GM21423 (cell line): Measurements from ENCODE around the gene SORCS2.

Experiments
- ATAC-seq: cut with Tn5 transposase; IDR thresholded peaks from one replicate; pipeline ENCODE4 v1.9.1; 2021; ENCODE audit warnings: mild to moderate bottlenecking, moderate library complexity; ENCODE audit not compliant: unreplicated experiment

Gene SORCS2

GRCh38 chr4:7536876-7537275 lies 344.5 kb downstream of the SORCS2 start:
- ATAC-seq: no peak

GRCh38 chr4:7537853-7538400 lies 345.6 kb downstream of the SORCS2 start:
- ATAC-seq: no peak

- no peak for ATAC-seq
These were observed 346.2 kb downstream of the SORCS2 start for GRCh38 chr4:7538518-7538917.

GRCh38 chr4:7539186-7539585 lies 346.8 kb downstream of the SORCS2 start:
- no peak for ATAC-seq

- no peak for ATAC-seq
These were observed 347.3 kb downstream of the SORCS2 start for GRCh38 chr4:7539659-7540058.

GRCh38 chr4:7540206-7540605 lies 347.9 kb downstream of the SORCS2 start:
- no peak for ATAC-seq

- no peak for ATAC-seq
These were observed 348.5 kb downstream of the SORCS2 start for GRCh38 chr4:7540654-7541413.

GRCh38 chr4:7541414-7541810 lies 349.1 kb downstream of the SORCS2 start:
- no peak for ATAC-seq

GRCh38 chr4:7542781-7543180 lies 350.4 kb downstream of the SORCS2 start:
- no peak for ATAC-seq

GRCh38 chr4:7546152-7546808 lies 353.9 kb downstream of the SORCS2 start:
- ATAC-seq: no peak

- no peak for ATAC-seq
These were observed 354.6 kb downstream of the SORCS2 start for GRCh38 chr4:7546809-7547367.

- no peak for ATAC-seq
These were observed 355.2 kb downstream of the SORCS2 start for GRCh38 chr4:7547368-7548040.

- no peak for ATAC-seq
These were observed 357.5 kb downstream of the SORCS2 start for GRCh38 chr4:7549866-7550265.

- no peak for ATAC-seq
These were observed 360.1 kb downstream of the SORCS2 start for GRCh38 chr4:7552466-7552865.

- no peak for ATAC-seq
These were observed 360.9 kb downstream of the SORCS2 start for GRCh38 chr4:7553280-7553679.

- no peak for ATAC-seq
These were observed 362.6 kb downstream of the SORCS2 start for GRCh38 chr4:7554905-7555304.

- ATAC-seq: no peak
These were observed 364.2 kb downstream of the SORCS2 start for GRCh38 chr4:7556558-7556957.

- no peak for ATAC-seq
These were observed 365.1 kb downstream of the SORCS2 start for GRCh38 chr4:7557456-7557855.

- ATAC-seq: no peak
These were observed 366.1 kb downstream of the SORCS2 start for GRCh38 chr4:7558436-7558835.

GRCh38 chr4:7559316-7559715 lies 367.0 kb downstream of the SORCS2 start:
- no peak for ATAC-seq

- ATAC-seq: no peak
These were observed 367.5 kb downstream of the SORCS2 start for GRCh38 chr4:7559741-7560395.
